A549 (cell line): ENCODE data around the gene IQGAP2. TPM values are rescaled to one million over a fixed set of nuclear protein-coding genes. Genes with fewer than 3 reads are reported as not detected.

Experiments
- ATAC-seq, 2 experiments: fragments of 200-7000 bp in 1 of 2; fragments of >200 bp in 1 of 2; cut with Nextera tagmentation in 1 of 2; cut with Tn5 transposase in 1 of 2; 3 replicates each; pipeline versions ENCODE4 v1.8.0 to v1.9.1; 2018 to 2020; ENCODE audit warnings: mild to moderate bottlenecking in 1 of 2, moderate library complexity in 1 of 2
- CTCF ChIA-PET: fragments of 300-600 bp; sonication (Branson Sonifier 250); formaldehyde crosslinking; extraction: SDS; loops from one replicate; lab custom pipeline; 2021; ENCODE audit warnings: antibody characterized with exemption, inconsistent platforms; lab: Yijun Ruan, JAX
- POLR2A ChIA-PET: fragments of 350-600 bp; formaldehyde crosslinking; extraction: SDS; loops from one replicate; lab custom pipeline; 2021; ENCODE audit warnings: antibody characterized with exemption, inconsistent platforms; lab: Yijun Ruan, JAX
- DNase-seq, 2 experiments: peaks; one replicate each; pipeline versions ENCODE4 v3.0.0 to v3.0.0-alpha.2; 2011 to 2016; ENCODE audit warnings: low read depth in 1 of 2, low spot score in 1 of 2
- FAIRE-seq: peaks from 2 replicates; lab custom pipeline; 2011; peaks lifted over from hg19 to GRCh38; lab: Jason Lieb, UNC
- H3K27ac ChIP-seq, 2 experiments: fragments of >200 bp; sonication (Bioruptor Twin); formaldehyde crosslinking; 3 replicates each; pipeline ENCODE4 v1.5.1; 2016 to 2017
- H3K4me1 ChIP-seq: fragments of >200 bp; sonication (Bioruptor Twin); formaldehyde crosslinking; 3 replicates; pipeline ENCODE4 v1.6.1; 2016
- H3K4me2 ChIP-seq: fragments of >200 bp; sonication (Bioruptor Twin); formaldehyde crosslinking; 3 replicates; pipeline ENCODE4 v1.6.1; 2016
- H3K4me3 ChIP-seq: fragments of >200 bp; sonication (Bioruptor Twin); formaldehyde crosslinking; 3 replicates; pipeline ENCODE4 v1.5.1; 2016
- H3K9me3 ChIP-seq: fragments of >200 bp; sonication (Bioruptor Twin); formaldehyde crosslinking; 3 replicates; pipeline ENCODE4 v1.6.1; 2016
- BHLHE40 ChIP-seq: IDR thresholded peaks from 2 replicates; pipeline ENCODE4 v1.6.1; 2012; ENCODE audit warnings: low read depth, low read length, inconsistent platforms
- CBX8 ChIP-seq: fragments of 200-600 bp; sonication (generic); IDR thresholded peaks from 2 replicates; pipeline ENCODE4 v1.6.1; 2016
- CEBPB ChIP-seq, 2 experiments: fragments of >200 bp in 1 of 2; sonication (Bioruptor Twin) in 1 of 2; formaldehyde crosslinking in 1 of 2; IDR thresholded peaks; 2 replicates each; pipeline ENCODE4 v1.6.1; 2012 to 2016
- CHD2 ChIP-seq: fragments of 150-350 bp; IDR thresholded peaks from 2 replicates; pipeline ENCODE4 v1.6.1; 2014; ENCODE audit warnings: low read length; ENCODE audit not compliant: partially characterized antibody
- CTCF ChIP-seq: fragments of >200 bp; sonication (Bioruptor Twin); formaldehyde crosslinking; IDR thresholded peaks from 3 replicates; pipeline ENCODE4 v1.5.1; 2016
- EHF ChIP-seq: fragments of 250-450 bp; sonication (Bioruptor Pico); IDR thresholded peaks from 2 replicates; pipeline ENCODE4 v1.5.0; 2020; ENCODE audit warnings: mild to moderate bottlenecking
- EP300 ChIP-seq, 2 experiments: fragments of >200 bp; sonication (Bioruptor Twin); formaldehyde crosslinking; IDR thresholded peaks; 2 replicates in 1 of 2; 3 replicates in 1 of 2; pipeline ENCODE4 v1.6.1; 2016 to 2017
- FOSB ChIP-seq: fragments of 250-450 bp; sonication (Bioruptor Pico); IDR thresholded peaks from 2 replicates; pipeline ENCODE4 v1.5.0; 2020; ENCODE audit warnings: mild to moderate bottlenecking, moderate library complexity
- FOXS1 ChIP-seq: fragments of 250-450 bp; sonication (Bioruptor Pico); IDR thresholded peaks from 2 replicates; pipeline ENCODE4 v1.5.0; 2020; ENCODE audit warnings: mild to moderate bottlenecking, moderate library complexity
- HOXB5 ChIP-seq: fragments of 250-450 bp; sonication (Bioruptor Pico); IDR thresholded peaks from 2 replicates; pipeline ENCODE4 v1.5.0; 2020; ENCODE audit warnings: mild to moderate bottlenecking, moderate library complexity
- JUNB ChIP-seq: fragments of >200 bp; sonication (Bioruptor Twin); formaldehyde crosslinking; IDR thresholded peaks from 2 replicates; pipeline ENCODE4 v1.6.1; 2016
- KDM1A ChIP-seq: fragments of 200-600 bp; sonication (generic); IDR thresholded peaks from 2 replicates; pipeline ENCODE4 v1.6.1; 2016; ENCODE audit warnings: low read depth, mild to moderate bottlenecking
- KDM5A ChIP-seq: fragments of 200-600 bp; sonication (generic); IDR thresholded peaks from 2 replicates; pipeline ENCODE4 v1.6.1; 2016; ENCODE audit warnings: antibody characterized with exemption, mild to moderate bottlenecking
- MAFK ChIP-seq: fragments of 450-650 bp; IDR thresholded peaks from 2 replicates; pipeline ENCODE4 v1.6.1; 2014; ENCODE audit not compliant: partially characterized antibody
- MAX ChIP-seq: IDR thresholded peaks from 2 replicates; pipeline ENCODE4 v1.6.1; 2012
- MAZ ChIP-seq: fragments of 150-350 bp; IDR thresholded peaks from 2 replicates; pipeline ENCODE4 v1.6.1; 2014; ENCODE audit warnings: antibody characterized with exemption, low read depth, low read length, borderline replicate concordance
- MYC ChIP-seq: IDR thresholded peaks from 2 replicates; pipeline ENCODE4 v1.6.1; 2012; ENCODE audit warnings: mild to moderate bottlenecking, inconsistent platforms, low read length, improper control_type of control experiment, borderline replicate concordance
- NR3C1 ChIP-seq: fragments of >200 bp; sonication (Bioruptor Twin); formaldehyde crosslinking; IDR thresholded peaks from 3 replicates; pipeline ENCODE4 v1.6.1; 2017
- POLR2AphosphoS2 ChIP-seq: conservative IDR thresholded peaks from 2 replicates; pipeline ENCODE4 v1.6.1; 2012; ENCODE audit warnings: low read length, improper control_type of control experiment, inconsistent platforms
- SMC3 ChIP-seq: fragments of >200 bp; sonication (Bioruptor Twin); formaldehyde crosslinking; IDR thresholded peaks from 3 replicates; pipeline ENCODE4 v1.6.1; 2018; ENCODE audit warnings: inconsistent platforms
- SREBF2 ChIP-seq: fragments of 450-650 bp; IDR thresholded peaks from 2 replicates; pipeline ENCODE4 v1.6.1; 2014; ENCODE audit warnings: mild to moderate bottlenecking, moderate library complexity
- TFCP2L1 ChIP-seq: fragments of 250-450 bp; sonication (Bioruptor Pico); IDR thresholded peaks from 2 replicates; pipeline ENCODE4 v1.5.0; 2021; ENCODE audit warnings: mild to moderate bottlenecking
- ZFP36 ChIP-seq: fragments of 450-650 bp; IDR thresholded peaks from 2 replicates; pipeline ENCODE4 v1.6.1; 2014; ENCODE audit warnings: borderline replicate concordance; ENCODE audit not compliant: partially characterized antibody
- ZSCAN20 ChIP-seq: fragments of 250-450 bp; sonication (Bioruptor Pico); IDR thresholded peaks from 2 replicates; pipeline ENCODE4 v1.8.0; 2022; ENCODE audit warnings: mild to moderate bottlenecking, moderate library complexity
- WGBS: methylation state at CpG from one replicate; pipeline ENCODE4 v1.1.6; 2017; ENCODE audit errors: missing lambda C conversion rate; 5-methylcytosine and 5-hydroxymethylcytosine counted together
- polyA plus RNA-seq, 4 experiments: library from polyadenylated mRNA; depleted of rRNA in 3 of 4; stranded (reverse); fragments of >200 nt; fragmentation: RNase III in 1 of 4; extraction: RNeasy Plus Mini Kit Qiagen cat#74134 plus additional on column Dnase treatment in 1 of 4; gene quantifications; 2 replicates in 3 of 4; 3 replicates in 1 of 4; pipeline ENCODE4 v1.2.3, GENCODE V29; 2011 to 2017
- TF ChIP-seq, protein P1 (sequence below): fragments of >200 bp; sonication (Bioruptor Twin); formaldehyde crosslinking; IDR thresholded peaks from 3 replicates; pipeline ENCODE4 v1.6.1; 2016
- TF ChIP-seq, protein P2 (sequence below): IDR thresholded peaks from 2 replicates; pipeline ENCODE4 v1.6.1; 2012
- TF ChIP-seq, protein P3 (sequence below): fragments of 450-650 bp; IDR thresholded peaks from 2 replicates; pipeline ENCODE4 v1.6.1; 2014; ENCODE audit warnings: antibody characterized with exemption
- TF ChIP-seq, protein P4 (sequence below): fragments of 200-600 bp; sonication (generic); IDR thresholded peaks from 2 replicates; pipeline ENCODE4 v1.6.1; 2016; ENCODE audit warnings: antibody characterized with exemption, mild to moderate bottlenecking, moderate library complexity

The IQGAP2 gene
- polyA plus RNA-seq, 2 of the 4 experiments (the other 2 are of a cell fraction): 5.3 to 10.1 TPM

DNA sequence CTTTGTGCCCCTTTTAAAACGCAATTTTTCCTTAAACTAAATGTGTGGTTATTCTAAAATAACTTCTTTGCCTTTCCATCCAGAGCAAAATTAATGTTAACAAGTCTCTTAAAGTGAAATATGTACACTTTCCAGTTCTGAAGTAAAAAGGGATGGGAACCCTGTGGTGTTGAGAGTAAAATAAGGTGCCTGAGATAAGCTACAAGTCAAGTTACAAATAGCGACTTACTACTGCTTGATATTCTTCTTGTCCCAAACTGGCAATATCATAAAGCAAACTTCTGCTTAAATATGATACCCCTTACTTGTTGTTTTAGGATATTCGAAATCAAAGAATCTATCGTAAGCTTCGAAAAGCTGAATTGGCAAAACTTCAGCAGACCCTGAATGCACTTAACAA, 294.6 kb downstream of the IQGAP2 start:
- H3K4me3 ChIP-seq: no peak overlapping the region
- no peak overlapping the region for H3K4me2 ChIP-seq
- H3K4me1 ChIP-seq: peaks cover 14% of the 10 kb centered on the region
- FAIRE-seq (no peak), DNase-seq (no peak), ATAC-seq (no peak)
- TF ChIP-seq KDM5A (no peak), ZSCAN20 (no peak), MAFK (peak; percentile 34), MAX (no peak), NR3C1 (no peak), JUNB (no peak)
- TF ChIP-seq, protein P1, sequence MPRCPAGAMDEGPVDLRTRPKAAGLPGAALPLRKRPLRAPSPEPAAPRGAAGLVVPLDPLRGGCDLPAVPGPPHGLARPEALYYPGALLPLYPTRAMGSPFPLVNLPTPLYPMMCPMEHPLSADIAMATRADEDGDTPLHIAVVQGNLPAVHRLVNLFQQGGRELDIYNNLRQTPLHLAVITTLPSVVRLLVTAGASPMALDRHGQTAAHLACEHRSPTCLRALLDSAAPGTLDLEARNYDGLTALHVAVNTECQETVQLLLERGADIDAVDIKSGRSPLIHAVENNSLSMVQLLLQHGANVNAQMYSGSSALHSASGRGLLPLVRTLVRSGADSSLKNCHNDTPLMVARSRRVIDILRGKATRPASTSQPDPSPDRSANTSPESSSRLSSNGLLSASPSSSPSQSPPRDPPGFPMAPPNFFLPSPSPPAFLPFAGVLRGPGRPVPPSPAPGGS: no peak
- TF ChIP-seq, protein P2, sequence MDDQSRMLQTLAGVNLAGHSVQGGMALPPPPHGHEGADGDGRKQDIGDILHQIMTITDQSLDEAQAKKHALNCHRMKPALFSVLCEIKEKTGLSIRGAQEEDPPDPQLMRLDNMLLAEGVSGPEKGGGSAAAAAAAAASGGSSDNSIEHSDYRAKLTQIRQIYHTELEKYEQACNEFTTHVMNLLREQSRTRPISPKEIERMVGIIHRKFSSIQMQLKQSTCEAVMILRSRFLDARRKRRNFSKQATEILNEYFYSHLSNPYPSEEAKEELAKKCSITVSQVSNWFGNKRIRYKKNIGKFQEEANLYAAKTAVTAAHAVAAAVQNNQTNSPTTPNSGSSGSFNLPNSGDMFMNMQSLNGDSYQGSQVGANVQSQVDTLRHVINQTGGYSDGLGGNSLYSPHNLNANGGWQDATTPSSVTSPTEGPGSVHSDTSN: no peak
- ChIA-PET POLR2A (no interaction called here), CTCF (interaction anchor here (1.3 kb wide), 2 partner anchors 8 to 20 kb away, joined by 3 to 4 read pairs; no protein-coding TSS in a partner anchor)
- 91% methylated on average over 5 of the region's 5 CpGs for WGBS
- H3K27ac ChIP-seq: no peak overlapping the region
- H3K9me3 ChIP-seq: no peaks in the 10 kb centered on the region

GRCh38 chr5:76700571-76700970, 297.5 kb downstream of the IQGAP2 start:
- ATAC-seq: no peak

GRCh38 chr5:76701298-76701697, 298.2 kb downstream of the IQGAP2 start:
- 5% methylated on average over 2 of the region's 2 CpGs for WGBS
- no peak for FAIRE-seq
- ATAC-seq: peak; percentile 96
- H3K27ac ChIP-seq: peak overlapping the region in 1 of 2 experiments; percentile 27; a peak in 1 of 6 replicates
- POLR2A ChIA-PET: interaction anchor here (0.9 kb wide), 1 partner anchor 12 kb away, joined by 3 read pairs; no protein-coding TSS in a partner anchor
- CTCF ChIA-PET: interaction anchor here (0.9 to 1.8 kb wide), 4 partner anchors 9 to 100 kb away, joined by 3 to 5 read pairs (median 4); no protein-coding TSS in a partner anchor
- peaks cover 14% of the 10 kb centered on the region for H3K4me1 ChIP-seq
- H3K4me2 ChIP-seq: peak overlapping the region; percentile 44
- no peaks in the 10 kb centered on the region for H3K9me3 ChIP-seq
- DNase-seq: peak in 1 of 2 experiments; percentile 71
- no peak overlapping the region for H3K4me3 ChIP-seq
- TF ChIP-seq CBX8 (no peak), JUNB (peak; percentile 89), ZFP36 (no peak), CEBPB (IDR thresholded peaks at IDR 0.05) (peak; percentile 96 to 97), POLR2AphosphoS2 (no peak), MYC (no peak), EHF (no peak), EP300 (IDR thresholded peaks at IDR 0.05) (peak; percentile 42 to 59; a peak in 2 of 5 replicates), BHLHE40 (no peak), TFCP2L1 (CRISPR knock-in tag) (no peak), HOXB5 (CRISPR knock-in tag) (peak; percentile 82; the same call in 1 of the 2 replicates), CTCF (no peak), SREBF2 (no peak), MAX (0 out of 2 replicates have a peak, but pooled peaks have one; percentile 35), SMC3 (peak; percentile 14; the same call in 1 of the 3 replicates)
- TF ChIP-seq, protein P3, sequence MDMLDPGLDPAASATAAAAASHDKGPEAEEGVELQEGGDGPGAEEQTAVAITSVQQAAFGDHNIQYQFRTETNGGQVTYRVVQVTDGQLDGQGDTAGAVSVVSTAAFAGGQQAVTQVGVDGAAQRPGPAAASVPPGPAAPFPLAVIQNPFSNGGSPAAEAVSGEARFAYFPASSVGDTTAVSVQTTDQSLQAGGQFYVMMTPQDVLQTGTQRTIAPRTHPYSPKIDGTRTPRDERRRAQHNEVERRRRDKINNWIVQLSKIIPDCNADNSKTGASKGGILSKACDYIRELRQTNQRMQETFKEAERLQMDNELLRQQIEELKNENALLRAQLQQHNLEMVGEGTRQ: no peak
- TF ChIP-seq, protein P4, sequence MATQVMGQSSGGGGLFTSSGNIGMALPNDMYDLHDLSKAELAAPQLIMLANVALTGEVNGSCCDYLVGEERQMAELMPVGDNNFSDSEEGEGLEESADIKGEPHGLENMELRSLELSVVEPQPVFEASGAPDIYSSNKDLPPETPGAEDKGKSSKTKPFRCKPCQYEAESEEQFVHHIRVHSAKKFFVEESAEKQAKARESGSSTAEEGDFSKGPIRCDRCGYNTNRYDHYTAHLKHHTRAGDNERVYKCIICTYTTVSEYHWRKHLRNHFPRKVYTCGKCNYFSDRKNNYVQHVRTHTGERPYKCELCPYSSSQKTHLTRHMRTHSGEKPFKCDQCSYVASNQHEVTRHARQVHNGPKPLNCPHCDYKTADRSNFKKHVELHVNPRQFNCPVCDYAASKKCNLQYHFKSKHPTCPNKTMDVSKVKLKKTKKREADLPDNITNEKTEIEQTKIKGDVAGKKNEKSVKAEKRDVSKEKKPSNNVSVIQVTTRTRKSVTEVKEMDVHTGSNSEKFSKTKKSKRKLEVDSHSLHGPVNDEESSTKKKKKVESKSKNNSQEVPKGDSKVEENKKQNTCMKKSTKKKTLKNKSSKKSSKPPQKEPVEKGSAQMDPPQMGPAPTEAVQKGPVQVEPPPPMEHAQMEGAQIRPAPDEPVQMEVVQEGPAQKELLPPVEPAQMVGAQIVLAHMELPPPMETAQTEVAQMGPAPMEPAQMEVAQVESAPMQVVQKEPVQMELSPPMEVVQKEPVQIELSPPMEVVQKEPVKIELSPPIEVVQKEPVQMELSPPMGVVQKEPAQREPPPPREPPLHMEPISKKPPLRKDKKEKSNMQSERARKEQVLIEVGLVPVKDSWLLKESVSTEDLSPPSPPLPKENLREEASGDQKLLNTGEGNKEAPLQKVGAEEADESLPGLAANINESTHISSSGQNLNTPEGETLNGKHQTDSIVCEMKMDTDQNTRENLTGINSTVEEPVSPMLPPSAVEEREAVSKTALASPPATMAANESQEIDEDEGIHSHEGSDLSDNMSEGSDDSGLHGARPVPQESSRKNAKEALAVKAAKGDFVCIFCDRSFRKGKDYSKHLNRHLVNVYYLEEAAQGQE: no peak

More at GRCh38 chr5:76700571-76700970, 297.5 kb downstream of the IQGAP2 start:
- Histone ChIP-seq H3K4me2 (peak overlapping the region; percentile 44; the same call in 2 of the 3 replicates), H3K4me3 (no peak overlapping the region)
- TF ChIP-seq MAZ: no peak
- TF ChIP-seq FOXS1 (CRISPR knock-in tag): no peak
- no peak for TF ChIP-seq CEBPB (IDR thresholded peaks at IDR 0.05)
- no peak for TF ChIP-seq KDM1A
- TF ChIP-seq SMC3: no peak
- no peak for TF ChIP-seq EHF
- no peak for TF ChIP-seq FOSB (CRISPR knock-in tag)
- no peak for TF ChIP-seq CHD2
- TF ChIP-seq, all 56 proteins: peak for 0
- ChIA-PET POLR2A (interaction anchor here (0.9 kb wide), 1 partner anchor 11 kb away, joined by 3 read pairs; no protein-coding TSS in a partner anchor), CTCF (interaction anchor here (0.8 to 1.8 kb wide), 5 partner anchors 10 to 74 kb away, joined by 3 to 4 read pairs (median 3); no protein-coding TSS in a partner anchor)
- Histone ChIP-seq H3K4me1 (peaks cover 14% of the 10 kb centered on the region), H3K27ac (no peak overlapping the region), H3K9me3 (no peaks in the 10 kb centered on the region)
- DNase-seq (no peak), FAIRE-seq (no peak)
- 88% methylated on average over 2 of the region's 2 CpGs for WGBS
